B cell (primary cell): ENCODE results near the gene PHC2. TPM values are rescaled to one million over a fixed set of nuclear protein-coding genes. Genes with fewer than 3 reads are reported as not detected.
A peak's percentile ranks its signal among the peaks of the same experiment; 100 is the strongest.

Source experiments
- ATAC-seq: fragments of 200-7000 bp; cut with Tn5 transposase; one replicate; pipeline ENCODE4 v1.10.0; 2021; ENCODE audit warnings: low read depth, mild to moderate bottlenecking, moderate number of reproducible peaks, moderate library complexity
- CTCF ChIA-PET: fragments of 350-600 bp; sonication (Branson Sonifier 250); formaldehyde crosslinking; loops from one replicate; lab custom pipeline; 2021; ENCODE audit warnings: antibody characterized with exemption, inconsistent platforms; lab: Charles Lee
- POLR2A ChIA-PET: fragments of 350-600 bp; sonication (Branson Sonifier 250); formaldehyde crosslinking; loops from one replicate; lab custom pipeline; 2021; ENCODE audit warnings: antibody characterized with exemption; lab: Charles Lee
- DNase-seq: peaks from one replicate; pipeline ENCODE4 v3.0.0; 2013
- H2AFZ ChIP-seq: 2 replicates; pipeline ENCODE4 v1.6.1; 2012; ENCODE audit warnings: mild to moderate bottlenecking, low read depth, low read length; ENCODE audit not compliant: insufficient read depth, poor library complexity, severe bottlenecking
- H3K27ac ChIP-seq, 2 donors: 1 replicate in 1 of 2; 2 replicates in 1 of 2; pipeline ENCODE4 v1.5.1; 2012 to 2013; ENCODE audit warnings: low read length in 2 of 2, mild to moderate bottlenecking in 2 of 2, moderate library complexity in 1 of 2
- H3K27me3 ChIP-seq, 4 experiments: fragments of 200-600 bp in 1 of 4; sonication (generic) in 1 of 4; replicated peaks in 1 of 4; 1 replicate in 2 of 4; 2 replicates in 2 of 4; pipeline versions ENCODE4 v1.6.1 to v1.7.0; 2013 to 2016; ENCODE audit warnings: low read length in 3 of 4, mild to moderate bottlenecking in 2 of 4, mixed read lengths in 1 of 4, moderate library complexity in 1 of 4; ENCODE audit not compliant: insufficient read depth in 4 of 4, control insufficient read depth in 3 of 4; ENCODE audit errors: control extremely low read depth in 1 of 4
- H3K36me3 ChIP-seq, 2 experiments: replicated peaks in 1 of 2; 1 replicate in 1 of 2; 2 replicates in 1 of 2; pipeline versions ENCODE4 v1.6.1 to v1.7.1; 2013; ENCODE audit warnings: low read length in 1 of 2; ENCODE audit not compliant: insufficient read depth in 2 of 2, control insufficient read depth in 1 of 2; ENCODE audit errors: control extremely low read depth in 1 of 2, extremely low read depth in 1 of 2
- H3K4me1 ChIP-seq, 2 donors: fragments of 200-600 bp in 1 of 2; sonication (generic) in 1 of 2; 1 replicate in 1 of 2; 2 replicates in 1 of 2; pipeline versions ENCODE4 v1.5.1 to v1.6.1; 2013 to 2017; ENCODE audit warnings: low read length in 2 of 2; ENCODE audit not compliant: control insufficient read depth in 2 of 2, insufficient read depth in 2 of 2
- H3K4me2 ChIP-seq: replicated peaks from 2 replicates; pipeline ENCODE3; 2012; ENCODE audit warnings: mild to moderate bottlenecking, low read depth, low read length; ENCODE audit not compliant: poor library complexity, severe bottlenecking
- H3K4me3 ChIP-seq, 5 experiments: fragments of 200-600 bp in 1 of 5; sonication (generic) in 1 of 5; 1 replicate in 3 of 5; 2 replicates in 2 of 5; pipeline versions ENCODE4 v1.5.1 to v1.7.0; 2011 to 2016; ENCODE audit warnings: low read length in 4 of 5, mild to moderate bottlenecking in 4 of 5, low read depth in 2 of 5, control low read depth in 1 of 5, moderate library complexity in 1 of 5; ENCODE audit not compliant: insufficient read depth in 1 of 5; ENCODE audit errors: control extremely low read depth in 1 of 5, extremely low read depth in 1 of 5
- H3K79me2 ChIP-seq: fragments of 200-600 bp; sonication (generic); one replicate; pipeline ENCODE4 v1.6.0; 2016; ENCODE audit warnings: low read length; ENCODE audit not compliant: control insufficient read depth, insufficient read depth
- H3K9ac ChIP-seq: fragments of 200-600 bp; sonication (generic); 2 replicates; pipeline ENCODE4 v1.6.1; 2017; ENCODE audit warnings: mild to moderate bottlenecking, low read length, moderate library complexity
- H3K9me3 ChIP-seq, 3 donors: one replicate each; pipeline versions ENCODE4 v1.6.1 to v1.7.1; 2013; ENCODE audit warnings: low read length in 2 of 3; ENCODE audit not compliant: control insufficient read depth in 2 of 3, insufficient read depth in 1 of 3; ENCODE audit errors: control extremely low read depth in 1 of 3
- H4K20me1 ChIP-seq: 2 replicates; pipeline ENCODE4 v1.6.0; 2012; ENCODE audit warnings: mild to moderate bottlenecking, low read length; ENCODE audit not compliant: insufficient read depth, control insufficient read depth, poor library complexity, severe bottlenecking
- H3K27ac Mint-ChIP-seq: one replicate; pipeline ENCODE4 v1.8.0; 2021; ENCODE audit warnings: mixed read lengths
- H3K27me3 Mint-ChIP-seq: one replicate; pipeline ENCODE4 v1.8.0; 2021; ENCODE audit warnings: mixed read lengths
- H3K4me1 Mint-ChIP-seq: one replicate; pipeline ENCODE4 v1.8.0; 2021; ENCODE audit warnings: mixed read lengths
- H3K4me3 Mint-ChIP-seq: one replicate; pipeline ENCODE4 v1.8.0; 2021; ENCODE audit warnings: mixed read lengths
- H3K9me3 Mint-ChIP-seq: one replicate; pipeline ENCODE4 v1.8.0; 2022; ENCODE audit warnings: mixed read lengths; ENCODE audit not compliant: insufficient read depth
- CTCF ChIP-seq: fragments of 200-600 bp; IDR thresholded peaks from one replicate; pipeline ENCODE4 v1.8.0; 2022; ENCODE audit warnings: antibody characterized with exemption, mild to moderate bottlenecking
- EZH2 ChIP-seq: IDR thresholded peaks from 2 replicates; pipeline ENCODE4 v1.6.1; 2012; ENCODE audit warnings: borderline replicate concordance, low read depth, mild to moderate bottlenecking, moderate library complexity, low read length; ENCODE audit not compliant: insufficient read depth, poor library complexity, severe bottlenecking
- WGBS: methylation state at CpG from one replicate; pipeline ENCODE4 v1.1.5; 2013; ENCODE audit warnings: missing lambda C conversion rate; ENCODE audit not compliant: insufficient coverage; 5-methylcytosine and 5-hydroxymethylcytosine counted together
- intact Hi-C: fragments of 100-400 bp; cut with micrococcal nuclease; formaldehyde crosslinking; loops from one replicate; pipeline ENCODE4 v1.10.0; 2022
- polyA plus RNA-seq: library from polyadenylated mRNA; depleted of rRNA; stranded (reverse); fragments of >200 nt; gene quantifications from 2 replicates; pipeline ENCODE4 v1.2.3, GENCODE V29; 2012
- total RNA-seq, 2 donors: library from RNA; stranded (reverse); fragments of 120-200 nt in 1 of 2; gene quantifications; 1 replicate in 1 of 2; 2 replicates in 1 of 2; pipeline versions ENCODE4 v1.2.3 to v1.2.4, GENCODE V29; 2013 to 2022

Gene PHC2
- total and polyA plus RNA-seq, 2 donors (not counting 1 experiment from before 2014, with no cell fraction given), result 23.1 to 23.4 TPM

- Histone ChIP-seq H3K9me3 (no peaks in the 10 kb centered on the region), H3K27me3 (peaks cover 0 to 10% (median 3%) of the 10 kb centered on the region in 4 experiments), H3K27ac (no peak overlapping the region), H3K36me3 (no peaks in the 10 kb centered on the region), H3K4me2 (no peak overlapping the region), H4K20me1 (no peaks in the 10 kb centered on the region), H3K4me1 (peaks cover 3 to 11% of the 10 kb centered on the region in 2 donors), H2AFZ (no peak overlapping the region), H3K9ac (no peak overlapping the region), H3K4me3 (no peak overlapping the region), H3K79me2 (no peaks in the 10 kb centered on the region)
- intact Hi-C loops, result no loop called here
- no peak for TF ChIP-seq EZH2
- no peak for TF ChIP-seq CTCF
- ATAC-seq (no peak), DNase-seq (no peak)
- Mint-ChIP-seq H3K27me3 (peaks cover 21% of the 10 kb centered on the region), H3K27ac (no peak overlapping the region), H3K4me1 (peaks cover 5% of the 10 kb centered on the region), H3K9me3 (no peaks in the 10 kb centered on the region), H3K4me3 (no peak overlapping the region)
- no CpG with 5 or more reads among the region's 5 CpGs for WGBS
- CTCF ChIA-PET, result no interaction called here
- POLR2A ChIA-PET, result no interaction called here
Measured at GRCh38 chr1:33307494-33307864, 123.4 kb downstream of the PHC2 start.

GRCh38 chr1:33306653-33307493 lies 124.0 kb downstream of the PHC2 start:
- Mint-ChIP-seq H3K9me3 (no peaks in the 10 kb centered on the region), H3K4me3 (no peak overlapping the region), H3K27ac (no peak overlapping the region), H3K27me3 (peaks cover 20% of the 10 kb centered on the region), H3K4me1 (peaks cover 5% of the 10 kb centered on the region)
- no peak for ATAC-seq
- intact Hi-C loops, result no loop called here
- no peak overlapping the region for H3K9ac ChIP-seq
- WGBS, result 24% methylated on average over 105 of the region's 113 CpGs
- H2AFZ ChIP-seq, result peak overlapping the region; percentile 42
- H3K27me3 ChIP-seq, result peaks cover 0 to 10% (median 3%) of the 10 kb centered on the region in 4 experiments
- no peaks in the 10 kb centered on the region for H4K20me1 ChIP-seq
- peak; percentile 24 for DNase-seq
- no peaks in the 10 kb centered on the region for H3K9me3 ChIP-seq
- no peak overlapping the region for H3K4me3 ChIP-seq
- H3K27ac ChIP-seq, result no peak overlapping the region
- peak overlapping the region; percentile 52 for H3K4me2 ChIP-seq
- H3K79me2 ChIP-seq, result no peaks in the 10 kb centered on the region
- CTCF ChIA-PET, result interaction anchor here (3.5 kb wide), 1 partner anchor 11 kb away, joined by 17 read pairs; no protein-coding TSS in a partner anchor
- H3K36me3 ChIP-seq, result no peaks in the 10 kb centered on the region
- POLR2A ChIA-PET, result no interaction called here
- peaks cover 3 to 11% of the 10 kb centered on the region in 2 donors for H3K4me1 ChIP-seq
- TF ChIP-seq CTCF (no peak), EZH2 (no peak)
